CD8-positive, alpha-beta memory T cell (primary cell): Measurements from ENCODE around the gene TNNI3K. TPM values are rescaled to one million over a fixed set of nuclear protein-coding genes. Genes with fewer than 3 reads are reported as not detected.
A peak's percentile ranks its signal among the peaks of the same experiment; 100 is the strongest.

ENCODE experiments used
- CTCF ChIA-PET: fragments of 350-600 bp; sonication (Branson Sonifier 250); formaldehyde crosslinking; loops from one replicate; lab custom pipeline; 2021; ENCODE audit warnings: antibody characterized with exemption; lab: Charles Lee
- POLR2A ChIA-PET: fragments of 350-600 bp; sonication (Branson Sonifier 250); formaldehyde crosslinking; loops from one replicate; lab custom pipeline; 2021; ENCODE audit warnings: antibody characterized with exemption; lab: Charles Lee
- DNase-seq, 5 donors: peaks; one replicate each; pipeline versions ENCODE4 v3.0.0 to v3.0.0-alpha.2; 2020 to 2022; ENCODE audit warnings: mixed read lengths in 1 of 5
- H3K27ac ChIP-seq: one replicate; pipeline ENCODE4 v1.7.0; 2013; ENCODE audit warnings: low read depth, mild to moderate bottlenecking, low read length, moderate library complexity
- H3K27me3 ChIP-seq: 2 replicates; pipeline ENCODE4 v1.7.0; 2013; ENCODE audit warnings: low read length, mild to moderate bottlenecking; ENCODE audit not compliant: insufficient read depth, poor library complexity, severe bottlenecking
- H3K36me3 ChIP-seq: 2 replicates; pipeline ENCODE4 v1.7.0; 2013; ENCODE audit warnings: mild to moderate bottlenecking, low read length, moderate library complexity; ENCODE audit not compliant: insufficient read depth
- H3K4me1 ChIP-seq: 2 replicates; pipeline ENCODE4 v1.7.0; 2013; ENCODE audit warnings: mild to moderate bottlenecking, low read length, moderate library complexity; ENCODE audit not compliant: insufficient read depth
- H3K4me3 ChIP-seq: 2 replicates; pipeline ENCODE4 v1.7.0; 2013; ENCODE audit warnings: mild to moderate bottlenecking, low read length
- H3K9me3 ChIP-seq: 2 replicates; pipeline ENCODE4 v1.7.0; 2013; ENCODE audit warnings: mild to moderate bottlenecking, low read length
- H3K27ac Mint-ChIP-seq, 8 donors: one replicate each; pipeline ENCODE4 v1.8.0; 2020 to 2021; ENCODE audit warnings: mixed read lengths in 8 of 8, mild to moderate bottlenecking in 6 of 8, inconsistent platforms in 3 of 8, moderate library complexity in 3 of 8
- H3K27me3 Mint-ChIP-seq, 2 donors: one replicate each; pipeline ENCODE4 v1.8.0; 2020 to 2021; ENCODE audit warnings: mixed read lengths in 2 of 2, mild to moderate bottlenecking in 1 of 2, moderate library complexity in 1 of 2
- H3K36me3 Mint-ChIP-seq, 3 donors: one replicate each; pipeline ENCODE4 v1.8.0; 2020 to 2021; ENCODE audit warnings: mixed read lengths in 3 of 3, inconsistent platforms in 1 of 3, mild to moderate bottlenecking in 1 of 3
- H3K4me1 Mint-ChIP-seq, 3 donors: one replicate each; pipeline ENCODE4 v1.8.0; 2020 to 2021; ENCODE audit warnings: mixed read lengths in 3 of 3, inconsistent platforms in 1 of 3, mild to moderate bottlenecking in 1 of 3
- H3K4me3 Mint-ChIP-seq, 7 donors: one replicate each; pipeline ENCODE4 v1.8.0; 2020 to 2021; ENCODE audit warnings: mixed read lengths in 7 of 7, mild to moderate bottlenecking in 6 of 7, moderate library complexity in 4 of 7, inconsistent platforms in 2 of 7
- H3K9me3 Mint-ChIP-seq, 5 donors: one replicate each; pipeline ENCODE4 v1.8.0; 2020 to 2022; ENCODE audit warnings: mixed read lengths in 5 of 5, mild to moderate bottlenecking in 3 of 5, moderate library complexity in 2 of 5, inconsistent platforms in 1 of 5
- polyA plus RNA-seq: library from polyadenylated mRNA; unstranded; fragments of 300-500 nt; fragmentation: Illumina TruSeq; gene quantifications from one replicate; pipeline ENCODE4 v1.2.3, GENCODE V29; 2021
- total RNA-seq, 2 experiments: library from RNA; stranded (reverse); gene quantifications; one replicate each; pipeline ENCODE4 v1.2.3, GENCODE V29; 2021

Gene TNNI3K
- total and polyA plus RNA-seq, 3 experiments from 2014 or later: 0.38 TPM; not detected in 2

DNA sequence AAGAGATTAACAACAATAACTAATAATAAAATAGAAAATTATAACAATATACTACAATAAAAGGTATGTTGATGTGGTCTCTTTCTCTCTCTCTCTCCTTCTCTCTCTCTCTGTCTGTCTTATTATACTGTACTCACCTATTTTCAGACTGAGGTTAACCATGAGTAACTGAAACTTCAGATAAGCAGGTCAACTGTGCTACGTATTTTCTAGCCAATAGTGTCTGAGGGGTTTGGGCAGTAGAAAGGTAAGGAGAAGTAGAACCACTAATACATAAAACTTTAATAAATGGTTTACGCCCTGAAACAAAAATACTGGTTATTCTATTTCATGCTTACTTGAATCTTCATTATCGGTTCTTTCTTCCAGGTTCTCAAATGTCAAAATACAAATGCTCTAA lies 348.2 kb downstream of the TNNI3K start:
- peaks cover 6 to 11% (median 11%) of the 10 kb centered on the region in 3 donors for H3K4me1 Mint-ChIP-seq
- H3K36me3 ChIP-seq: no peaks in the 10 kb centered on the region
- CTCF ChIA-PET: no interaction called here
- H3K4me1 ChIP-seq: no peaks in the 10 kb centered on the region
- no peaks in the 10 kb centered on the region for H3K9me3 ChIP-seq
- no peak overlapping the region for H3K4me3 ChIP-seq
- no peaks in the 10 kb centered on the region for H3K27me3 ChIP-seq
- no peak overlapping the region for H3K4me3 Mint-ChIP-seq
- H3K27ac ChIP-seq: no peak overlapping the region
- no peaks in the 10 kb centered on the region for H3K36me3 Mint-ChIP-seq
- H3K27me3 Mint-ChIP-seq: no peaks in the 10 kb centered on the region
- no peak for DNase-seq
- H3K9me3 Mint-ChIP-seq: no peaks in the 10 kb centered on the region
- no peak overlapping the region for H3K27ac Mint-ChIP-seq
- POLR2A ChIA-PET: no interaction called here

DNA sequence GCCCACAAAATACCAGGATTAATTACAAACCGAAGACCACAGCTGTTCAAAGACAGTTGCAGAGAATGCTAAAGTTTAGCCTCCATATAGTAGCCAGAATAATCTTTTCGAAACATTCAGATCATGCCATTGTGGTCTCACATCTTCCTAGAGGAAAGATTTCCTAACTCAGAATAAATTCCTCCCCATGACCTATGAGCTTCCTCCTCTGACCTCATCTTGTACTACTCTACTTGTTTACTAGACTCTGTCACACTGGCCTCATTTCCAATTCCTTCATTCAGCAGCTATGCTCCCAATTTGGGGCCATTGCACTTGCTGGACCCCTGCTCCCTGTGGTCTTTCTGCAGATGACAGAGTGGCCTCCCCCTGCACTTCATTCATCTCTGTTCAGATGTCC lies 349.0 kb downstream of the TNNI3K start:
- H3K27ac ChIP-seq: no peak overlapping the region
- H3K4me3 Mint-ChIP-seq: no peak overlapping the region
- no peak for DNase-seq
- H3K36me3 Mint-ChIP-seq: no peaks in the 10 kb centered on the region
- H3K4me1 ChIP-seq: no peaks in the 10 kb centered on the region
- H3K27me3 Mint-ChIP-seq: no peaks in the 10 kb centered on the region
- H3K27ac Mint-ChIP-seq: no peak overlapping the region
- H3K4me1 Mint-ChIP-seq: peaks cover 6 to 11% (median 11%) of the 10 kb centered on the region in 3 donors
- CTCF ChIA-PET: no interaction called here
- POLR2A ChIA-PET: no interaction called here
- no peaks in the 10 kb centered on the region for H3K9me3 ChIP-seq
- no peaks in the 10 kb centered on the region for H3K9me3 Mint-ChIP-seq
- no peaks in the 10 kb centered on the region for H3K27me3 ChIP-seq
- no peak overlapping the region for H3K4me3 ChIP-seq
- H3K36me3 ChIP-seq: no peaks in the 10 kb centered on the region

- H3K27me3 ChIP-seq: no peaks in the 10 kb centered on the region
- no peaks in the 10 kb centered on the region for H3K9me3 ChIP-seq
- Mint-ChIP-seq H3K9me3 (no peaks in the 10 kb centered on the region), H3K27me3 (peaks cover 0 to 1% of the 10 kb centered on the region in 2 donors), H3K4me3 (peak overlapping the region; percentile 39 to 79 (median 58)), H3K27ac (peak overlapping the region in 1 of 8 donors; percentile 2), H3K36me3 (no peaks in the 10 kb centered on the region), H3K4me1 (peaks cover 4 to 11% (median 6%) of the 10 kb centered on the region in 3 donors)
- no peak for DNase-seq
- ChIA-PET CTCF (interaction anchor here (0.7 kb wide), 1 partner anchor 41 kb away, joined by 4 read pairs; no protein-coding TSS in a partner anchor), POLR2A (no interaction called here)
- no peak overlapping the region for H3K4me3 ChIP-seq
- H3K36me3 ChIP-seq: no peaks in the 10 kb centered on the region
- no peaks in the 10 kb centered on the region for H3K4me1 ChIP-seq
- H3K27ac ChIP-seq: no peak overlapping the region
Measured at GRCh38 chr1:74586253-74586897, 351.2 kb downstream of the TNNI3K start.

GRCh38 chr1:74587888-74588287 lies 352.7 kb downstream of the TNNI3K start:
- Mint-ChIP-seq H3K36me3 (no peaks in the 10 kb centered on the region), H3K4me1 (peaks cover 4 to 11% (median 6%) of the 10 kb centered on the region in 3 donors), H3K9me3 (no peaks in the 10 kb centered on the region), H3K4me3 (no peak overlapping the region), H3K27ac (no peak overlapping the region), H3K27me3 (peaks cover 0 to 3% of the 10 kb centered on the region in 2 donors)
- POLR2A ChIA-PET: no interaction called here
- Histone ChIP-seq H3K27ac (no peak overlapping the region), H3K4me3 (no peak overlapping the region), H3K9me3 (no peaks in the 10 kb centered on the region), H3K27me3 (no peaks in the 10 kb centered on the region), H3K36me3 (no peaks in the 10 kb centered on the region), H3K4me1 (no peaks in the 10 kb centered on the region)
- DNase-seq: no peak
- CTCF ChIA-PET: no interaction called here

DNA sequence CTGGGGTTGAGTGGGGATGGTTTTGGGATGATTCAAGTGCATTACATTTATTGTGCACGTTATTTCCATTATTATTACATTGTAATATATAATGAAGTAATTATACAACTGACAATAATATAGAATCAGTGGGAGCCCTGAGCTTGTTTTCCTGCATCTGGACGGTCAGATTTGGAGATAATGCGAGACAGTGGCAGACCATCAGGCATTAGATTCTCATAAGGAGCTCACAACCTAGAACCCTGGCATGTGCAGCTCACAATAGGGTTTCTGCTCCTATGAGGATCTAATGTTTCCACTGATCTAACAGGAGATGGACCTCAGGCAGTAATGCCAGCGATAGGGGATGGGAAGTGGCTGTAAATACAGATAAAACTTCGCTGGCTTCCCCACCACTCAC lies 355.1 kb downstream of the TNNI3K start:
- H3K36me3 Mint-ChIP-seq: no peaks in the 10 kb centered on the region
- peaks cover 4 to 11% (median 6%) of the 10 kb centered on the region in 3 donors for H3K4me1 Mint-ChIP-seq
- no peak for DNase-seq
- H3K4me3 Mint-ChIP-seq: no peak overlapping the region
- ChIA-PET CTCF (no interaction called here), POLR2A (no interaction called here)
- Histone ChIP-seq H3K36me3 (no peaks in the 10 kb centered on the region), H3K27ac (no peak overlapping the region), H3K4me1 (no peaks in the 10 kb centered on the region), H3K4me3 (no peak overlapping the region), H3K9me3 (no peaks in the 10 kb centered on the region), H3K27me3 (no peaks in the 10 kb centered on the region)
- H3K9me3 Mint-ChIP-seq: no peaks in the 10 kb centered on the region
- H3K27ac Mint-ChIP-seq: no peak overlapping the region
- H3K27me3 Mint-ChIP-seq: peaks cover 0 to 3% of the 10 kb centered on the region in 2 donors

GRCh38 chr1:74591949-74592348 lies 356.8 kb downstream of the TNNI3K start:
- DNase-seq: no peak
- Mint-ChIP-seq H3K9me3 (no peaks in the 10 kb centered on the region), H3K36me3 (no peaks in the 10 kb centered on the region), H3K4me1 (no peaks in the 10 kb centered on the region), H3K4me3 (no peak overlapping the region), H3K27ac (no peak overlapping the region), H3K27me3 (peaks cover 0 to 3% of the 10 kb centered on the region in 2 donors)
- no peaks in the 10 kb centered on the region for H3K36me3 ChIP-seq
- POLR2A ChIA-PET: no interaction called here
- peaks cover 3% of the 10 kb centered on the region for H3K27me3 ChIP-seq
- no peak overlapping the region for H3K27ac ChIP-seq
- H3K4me3 ChIP-seq: no peak overlapping the region
- CTCF ChIA-PET: no interaction called here
- no peaks in the 10 kb centered on the region for H3K9me3 ChIP-seq
- no peaks in the 10 kb centered on the region for H3K4me1 ChIP-seq

- H3K9me3 ChIP-seq: no peaks in the 10 kb centered on the region
- Mint-ChIP-seq H3K4me1 (no peaks in the 10 kb centered on the region), H3K36me3 (no peaks in the 10 kb centered on the region), H3K27me3 (peaks cover 0 to 3% of the 10 kb centered on the region in 2 donors), H3K4me3 (no peak overlapping the region), H3K27ac (peak overlapping the region in 1 of 8 donors; percentile 10), H3K9me3 (no peaks in the 10 kb centered on the region)
- ChIA-PET CTCF (no interaction called here), POLR2A (no interaction called here)
- DNase-seq: no peak
- no peaks in the 10 kb centered on the region for H3K36me3 ChIP-seq
- no peak overlapping the region for H3K4me3 ChIP-seq
- H3K27ac ChIP-seq: no peak overlapping the region
- H3K27me3 ChIP-seq: peaks cover 3% of the 10 kb centered on the region
- H3K4me1 ChIP-seq: no peaks in the 10 kb centered on the region
Measured at GRCh38 chr1:74592580-74593355, 357.6 kb downstream of the TNNI3K start.
